MM.1S (cell line): ENCODE data around the gene TPD52L1.

Source experiments
- DNase-seq: peaks from one replicate; pipeline ENCODE4 v3.0.0-alpha.2; 2015
- H2AFZ ChIP-seq: fragments of 300-600 bp; sonication (generic); 2 replicates; pipeline ENCODE4 v1.6.0; 2016; ENCODE audit warnings: antibody characterized with exemption, low read length
- H3F3A ChIP-seq: fragments of 300-600 bp; sonication (generic); 2 replicates; pipeline ENCODE4 v1.6.1; 2016; ENCODE audit warnings: mild to moderate bottlenecking, antibody characterized with exemption, low read length, moderate library complexity, mixed read lengths; ENCODE audit not compliant: insufficient read depth
- H3K27ac ChIP-seq: fragments of 300-600 bp; sonication (generic); 2 replicates; pipeline ENCODE4 v1.5.1; 2016; ENCODE audit warnings: mild to moderate bottlenecking, low read length
- H3K27me3 ChIP-seq: fragments of 300-600 bp; sonication (generic); replicated peaks from 2 replicates; pipeline ENCODE4 v1.6.0; 2016; ENCODE audit warnings: low read length; ENCODE audit not compliant: insufficient read depth
- H3K36me3 ChIP-seq: fragments of 300-600 bp; sonication (generic); replicated peaks from 2 replicates; pipeline ENCODE4 v1.6.1; 2016; ENCODE audit warnings: mild to moderate bottlenecking, low read length, mixed read lengths; ENCODE audit not compliant: insufficient read depth
- H3K4me1 ChIP-seq: fragments of 300-600 bp; sonication (generic); 2 replicates; pipeline ENCODE4 v1.6.1; 2016; ENCODE audit warnings: low read length, mixed read lengths
- H3K4me2 ChIP-seq: fragments of 300-600 bp; sonication (generic); 2 replicates; pipeline ENCODE4 v1.6.0; 2016; ENCODE audit warnings: low read depth, low read length
- H3K4me3 ChIP-seq: fragments of 300-600 bp; sonication (generic); 2 replicates; pipeline ENCODE4 v1.5.1; 2016; ENCODE audit warnings: low read length, mixed read lengths
- H3K79me2 ChIP-seq: fragments of 300-600 bp; sonication (generic); 2 replicates; pipeline ENCODE4 v1.6.1; 2016; ENCODE audit warnings: mixed run types, low read length, mixed read lengths
- H3K9ac ChIP-seq: fragments of 300-600 bp; sonication (generic); 2 replicates; pipeline ENCODE4 v1.6.1; 2016; ENCODE audit warnings: low read length, mixed read lengths
- H3K9me2 ChIP-seq: fragments of 300-600 bp; sonication (generic); replicated peaks from 2 replicates; pipeline ENCODE4 v1.6.1; 2016; ENCODE audit warnings: mild to moderate bottlenecking, low read length, mixed read lengths; ENCODE audit not compliant: insufficient read depth
- H3K9me3 ChIP-seq: fragments of 300-600 bp; sonication (generic); replicated peaks from 2 replicates; pipeline ENCODE4 v1.6.1; 2016; ENCODE audit warnings: mild to moderate bottlenecking, low read length, mixed read lengths; ENCODE audit not compliant: insufficient read depth
- H4K20me1 ChIP-seq: fragments of 300-600 bp; sonication (generic); 2 replicates; pipeline ENCODE4 v1.6.1; 2016; ENCODE audit warnings: mild to moderate bottlenecking, low read length, moderate library complexity, mixed read lengths; ENCODE audit not compliant: insufficient read depth
- EZH2 ChIP-seq: fragments of 300-600 bp; sonication (generic); optimal IDR thresholded peaks from 2 replicates; pipeline ENCODE3; 2017; ENCODE audit warnings: low read depth, mild to moderate bottlenecking, antibody characterized with exemption, low read length, mixed read lengths
- EZH2phosphoT487 ChIP-seq: fragments of 300-600 bp; sonication (generic); IDR thresholded peaks from 2 replicates; pipeline ENCODE4 v1.6.1; 2018; ENCODE audit warnings: antibody characterized with exemption, low read length
- TF ChIP-seq, protein P1 (sequence below): fragments of 300-600 bp; sonication (generic); IDR thresholded peaks from 2 replicates; pipeline ENCODE4 v1.5.1; 2016; ENCODE audit warnings: antibody characterized with exemption, low read length, mixed read lengths

Gene TPD52L1

GRCh38 chr6:125270380-125270779 is 116.8 kb downstream of the TPD52L1 start:
- Histone ChIP-seq H4K20me1 (no peaks in the 10 kb centered on the region), H3K4me3 (no peak overlapping the region), H3K4me2 (no peak overlapping the region), H3K9me2 (no peaks in the 10 kb centered on the region), H3K27ac (no peak overlapping the region), H3K36me3 (no peaks in the 10 kb centered on the region), H3K9me3 (no peaks in the 10 kb centered on the region), H3K4me1 (no peaks in the 10 kb centered on the region), H3K27me3 (no peaks in the 10 kb centered on the region), H3K79me2 (no peaks in the 10 kb centered on the region), H3K9ac (no peak overlapping the region), H2AFZ (no peak overlapping the region), H3F3A (no peaks in the 10 kb centered on the region)
- TF ChIP-seq EZH2 (no peak), EZH2phosphoT487 (no peak)
- TF ChIP-seq, protein P1, sequence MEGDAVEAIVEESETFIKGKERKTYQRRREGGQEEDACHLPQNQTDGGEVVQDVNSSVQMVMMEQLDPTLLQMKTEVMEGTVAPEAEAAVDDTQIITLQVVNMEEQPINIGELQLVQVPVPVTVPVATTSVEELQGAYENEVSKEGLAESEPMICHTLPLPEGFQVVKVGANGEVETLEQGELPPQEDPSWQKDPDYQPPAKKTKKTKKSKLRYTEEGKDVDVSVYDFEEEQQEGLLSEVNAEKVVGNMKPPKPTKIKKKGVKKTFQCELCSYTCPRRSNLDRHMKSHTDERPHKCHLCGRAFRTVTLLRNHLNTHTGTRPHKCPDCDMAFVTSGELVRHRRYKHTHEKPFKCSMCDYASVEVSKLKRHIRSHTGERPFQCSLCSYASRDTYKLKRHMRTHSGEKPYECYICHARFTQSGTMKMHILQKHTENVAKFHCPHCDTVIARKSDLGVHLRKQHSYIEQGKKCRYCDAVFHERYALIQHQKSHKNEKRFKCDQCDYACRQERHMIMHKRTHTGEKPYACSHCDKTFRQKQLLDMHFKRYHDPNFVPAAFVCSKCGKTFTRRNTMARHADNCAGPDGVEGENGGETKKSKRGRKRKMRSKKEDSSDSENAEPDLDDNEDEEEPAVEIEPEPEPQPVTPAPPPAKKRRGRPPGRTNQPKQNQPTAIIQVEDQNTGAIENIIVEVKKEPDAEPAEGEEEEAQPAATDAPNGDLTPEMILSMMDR, result no peak
- DNase-seq, result no peak

- no peak overlapping the region for H3K4me2 ChIP-seq
- H3K4me1 ChIP-seq, result no peaks in the 10 kb centered on the region
- no peaks in the 10 kb centered on the region for H3K36me3 ChIP-seq
- no peak overlapping the region for H2AFZ ChIP-seq
- no peaks in the 10 kb centered on the region for H3K79me2 ChIP-seq
- no peaks in the 10 kb centered on the region for H3K9me3 ChIP-seq
- no peaks in the 10 kb centered on the region for H3K9me2 ChIP-seq
- H3K27ac ChIP-seq, result no peak overlapping the region
- H3K27me3 ChIP-seq, result no peaks in the 10 kb centered on the region
- no peak overlapping the region for H3K9ac ChIP-seq
- TF ChIP-seq, protein P1, result no peak
- no peak for TF ChIP-seq EZH2phosphoT487
- TF ChIP-seq EZH2, result no peak
- no peaks in the 10 kb centered on the region for H3F3A ChIP-seq
- DNase-seq, result no peak
- H4K20me1 ChIP-seq, result no peaks in the 10 kb centered on the region
- H3K4me3 ChIP-seq, result no peak overlapping the region
These were observed 118.0 kb downstream of the TPD52L1 start for GRCh38 chr6:125271486-125272159.

- Histone ChIP-seq H4K20me1 (no peaks in the 10 kb centered on the region), H3K27ac (no peak overlapping the region), H3K36me3 (no peaks in the 10 kb centered on the region), H2AFZ (no peak overlapping the region), H3K9me3 (no peaks in the 10 kb centered on the region), H3K79me2 (no peaks in the 10 kb centered on the region), H3K4me2 (no peak overlapping the region), H3K9me2 (no peaks in the 10 kb centered on the region), H3F3A (no peaks in the 10 kb centered on the region), H3K4me1 (no peaks in the 10 kb centered on the region), H3K4me3 (no peak overlapping the region), H3K9ac (no peak overlapping the region), H3K27me3 (no peaks in the 10 kb centered on the region)
- no peak for DNase-seq
- no peak for TF ChIP-seq EZH2
- no peak for TF ChIP-seq EZH2phosphoT487
- TF ChIP-seq, protein P1, result no peak
These were observed 119.7 kb downstream of the TPD52L1 start for GRCh38 chr6:125273251-125273650.
